ENCODE data around the gene GEMIN4. TPM values are rescaled to one million over a fixed set of nuclear protein-coding genes. Genes with fewer than 3 reads are reported as not detected.
"Not testable (repeated sequence)": the region's sequence is repeated elsewhere in the genome, so short reads cannot be mapped to it uniquely, and the experiment has no call there.

Gene GEMIN4
- total RNA-seq, 1 experiment from 2014 or later = 24.6 TPM

DNA sequence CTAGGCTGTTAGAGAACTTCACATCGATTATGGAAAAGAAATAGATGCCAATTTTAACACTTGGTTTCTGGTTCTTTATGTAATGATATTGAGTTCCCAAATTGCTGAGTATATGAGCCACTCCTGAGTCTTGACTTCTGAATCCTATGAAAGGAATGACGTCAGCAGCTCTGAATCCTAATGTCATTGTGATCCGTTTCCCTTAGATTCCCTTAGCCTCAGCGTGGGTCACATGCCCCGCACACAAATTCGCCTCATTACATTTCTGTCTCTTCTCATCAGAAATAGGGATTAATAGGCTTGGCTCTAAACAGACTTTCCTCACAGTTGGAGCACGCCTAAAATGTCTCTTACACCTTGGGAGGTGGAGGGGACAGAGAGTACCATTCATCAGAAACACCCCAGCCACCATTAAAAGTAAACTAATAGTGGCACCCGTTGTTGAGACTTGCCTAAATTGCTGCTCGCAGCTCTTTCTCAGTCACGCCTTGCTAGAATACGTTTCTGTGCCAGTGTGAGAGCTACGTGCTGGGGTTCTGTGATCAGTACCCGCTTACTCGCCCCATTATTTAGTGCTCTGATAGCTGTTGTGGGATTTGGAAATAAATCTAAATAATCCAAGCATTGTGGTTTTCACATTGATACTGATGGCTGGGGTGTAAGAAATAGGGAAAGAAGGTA lies 37.2 kb upstream of the GEMIN4 start:
- no peaks in the 10 kb centered on the region for H3F3A ChIP-seq (ENCODE audit: low read length, unreplicated experiment)
- no peak for ATAC-seq
- BruUV-seq (replicated peaks) = no TSS peak
- H3K4me2 ChIP-seq (ENCODE audit: low read length) = no peak overlapping the region
- peaks cover 9% of the 10 kb centered on the region for H3K4me1 ChIP-seq (ENCODE audit: insufficient read depth, low read length)
- TF ChIP-seq, protein P1, sequence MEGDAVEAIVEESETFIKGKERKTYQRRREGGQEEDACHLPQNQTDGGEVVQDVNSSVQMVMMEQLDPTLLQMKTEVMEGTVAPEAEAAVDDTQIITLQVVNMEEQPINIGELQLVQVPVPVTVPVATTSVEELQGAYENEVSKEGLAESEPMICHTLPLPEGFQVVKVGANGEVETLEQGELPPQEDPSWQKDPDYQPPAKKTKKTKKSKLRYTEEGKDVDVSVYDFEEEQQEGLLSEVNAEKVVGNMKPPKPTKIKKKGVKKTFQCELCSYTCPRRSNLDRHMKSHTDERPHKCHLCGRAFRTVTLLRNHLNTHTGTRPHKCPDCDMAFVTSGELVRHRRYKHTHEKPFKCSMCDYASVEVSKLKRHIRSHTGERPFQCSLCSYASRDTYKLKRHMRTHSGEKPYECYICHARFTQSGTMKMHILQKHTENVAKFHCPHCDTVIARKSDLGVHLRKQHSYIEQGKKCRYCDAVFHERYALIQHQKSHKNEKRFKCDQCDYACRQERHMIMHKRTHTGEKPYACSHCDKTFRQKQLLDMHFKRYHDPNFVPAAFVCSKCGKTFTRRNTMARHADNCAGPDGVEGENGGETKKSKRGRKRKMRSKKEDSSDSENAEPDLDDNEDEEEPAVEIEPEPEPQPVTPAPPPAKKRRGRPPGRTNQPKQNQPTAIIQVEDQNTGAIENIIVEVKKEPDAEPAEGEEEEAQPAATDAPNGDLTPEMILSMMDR (conservative IDR thresholded peaks at IDR 0.05; ENCODE audit: low read depth, low read length) = no peak
- TF ChIP-seq EZH2phosphoT487 (IDR thresholded peaks at IDR 0.05; ENCODE audit: borderline replicate concordance, low read length) = no peak
- TF ChIP-seq EZH2 (IDR thresholded peaks at IDR 0.05; ENCODE audit: low read length, unreplicated experiment) = no peak
- no peaks in the 10 kb centered on the region for H3K9me3 ChIP-seq (ENCODE audit: low read length)
- H3K9ac ChIP-seq (ENCODE audit: low read length) = no peak overlapping the region
- ChIA-PET CTCF (no interaction called here), POLR2A (ENCODE audit: unreplicated experiment) (no interaction called here)
- intact Hi-C loops (cut with micrococcal nuclease) = no loop called here
- peaks cover 3% of the 10 kb centered on the region; the same call in 1 of the 2 replicates for H3K36me3 ChIP-seq (ENCODE audit: low read depth, low read length)
- H3K27ac ChIP-seq (ENCODE audit: low read length) = no peak overlapping the region
- no peaks in the 10 kb centered on the region for H3K9me2 ChIP-seq (replicated peaks; ENCODE audit: low read length)
- H3K4me3 ChIP-seq (ENCODE audit: low read length) = no peak overlapping the region
- peaks cover 17% of the 10 kb centered on the region for H3K79me2 ChIP-seq (ENCODE audit: low read length)
- DNase-seq = no peak
- H2AFZ ChIP-seq (ENCODE audit: low read length) = no peak overlapping the region
- 0 out of 2 replicates have a peak, but pooled peaks cover 4% of the 10 kb centered on the region for H4K20me1 ChIP-seq (ENCODE audit: low read length)
- H3K27me3 ChIP-seq (ENCODE audit: low read length) = no peaks in the 10 kb centered on the region

DNA sequence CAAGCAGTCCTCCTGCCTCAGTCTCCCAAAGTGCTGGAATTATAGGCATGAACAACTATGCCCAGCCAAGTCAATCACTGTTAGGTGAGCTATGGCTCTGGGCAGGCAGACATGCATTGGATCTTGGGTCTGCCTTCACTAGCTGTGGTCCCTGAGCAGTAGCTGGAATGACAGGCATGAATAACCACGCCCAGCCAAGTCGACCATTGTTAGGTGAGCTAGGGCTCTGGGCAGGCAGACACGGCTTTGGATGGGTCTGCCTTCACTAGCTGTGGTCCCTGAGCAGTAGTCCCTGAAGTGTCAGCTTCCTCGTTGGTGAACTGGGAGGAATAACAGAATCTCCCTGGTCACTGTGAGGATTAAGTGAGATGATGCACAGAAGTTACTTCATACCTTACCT lies 36.5 kb upstream of the GEMIN4 start:
- Histone ChIP-seq H3K4me2 (ENCODE audit: low read length) (no peak overlapping the region), H2AFZ (ENCODE audit: low read length) (no peak overlapping the region), H3K4me3 (ENCODE audit: low read length) (no peak overlapping the region), H3F3A (ENCODE audit: low read length, unreplicated experiment) (no peaks in the 10 kb centered on the region), H3K27ac (ENCODE audit: low read length) (no peak overlapping the region), H3K4me1 (ENCODE audit: insufficient read depth, low read length) (peaks cover 11% of the 10 kb centered on the region), H4K20me1 (ENCODE audit: low read length) (0 out of 2 replicates have a peak, but pooled peaks cover 4% of the 10 kb centered on the region), H3K9me3 (ENCODE audit: low read length) (no peaks in the 10 kb centered on the region), H3K79me2 (ENCODE audit: low read length) (peaks cover 24% of the 10 kb centered on the region), H3K9ac (ENCODE audit: low read length) (no peak overlapping the region), H3K9me2 (replicated peaks; ENCODE audit: low read length) (no peaks in the 10 kb centered on the region), H3K36me3 (ENCODE audit: low read depth, low read length) (peaks cover 3% of the 10 kb centered on the region; the same call in 1 of the 2 replicates), H3K27me3 (ENCODE audit: low read length) (no peaks in the 10 kb centered on the region)
- intact Hi-C loops (cut with micrococcal nuclease) = no loop called here
- ChIA-PET CTCF (no interaction called here), POLR2A (ENCODE audit: unreplicated experiment) (no interaction called here)
- DNase-seq (no peak), ATAC-seq (no peak)
- TF ChIP-seq, protein P1 (conservative IDR thresholded peaks at IDR 0.05; ENCODE audit: low read depth, low read length) = no peak
- no peak for TF ChIP-seq EZH2 (IDR thresholded peaks at IDR 0.05; ENCODE audit: low read length, unreplicated experiment)
- TF ChIP-seq EZH2phosphoT487 (IDR thresholded peaks at IDR 0.05; ENCODE audit: borderline replicate concordance, low read length) = no peak
- no TSS peak for BruUV-seq (replicated peaks)

DNA sequence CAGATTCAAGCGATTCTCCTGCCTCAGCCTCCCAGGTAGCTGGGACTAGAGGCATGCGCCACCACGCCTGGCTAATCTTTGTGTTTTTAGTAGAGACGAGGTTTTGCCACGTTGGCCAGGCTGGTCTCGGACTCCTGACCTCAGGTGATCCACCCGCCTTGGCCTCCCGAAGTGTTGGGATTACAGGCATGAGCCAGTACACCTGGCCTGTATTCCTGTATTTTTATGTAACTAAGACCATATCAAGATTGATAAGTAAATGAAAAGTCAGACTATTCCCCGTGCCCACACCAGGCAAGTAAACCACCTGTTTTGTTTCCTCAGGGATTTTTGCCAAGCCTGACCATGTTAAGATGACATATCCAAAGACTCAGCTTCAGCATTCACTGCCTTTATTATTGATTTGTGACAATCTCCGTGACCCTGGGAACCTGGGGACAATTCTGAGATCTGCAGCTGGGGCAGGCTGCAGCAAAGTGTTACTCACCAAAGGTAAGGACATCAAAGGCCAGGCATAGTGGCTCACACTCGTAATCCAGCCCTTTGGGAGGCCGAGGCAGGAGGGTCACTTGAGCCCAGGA lies 35.7 kb upstream of the GEMIN4 start:
- Histone ChIP-seq H3F3A (ENCODE audit: low read length, unreplicated experiment) (no peaks in the 10 kb centered on the region), H3K9me2 (replicated peaks; ENCODE audit: low read length) (no peaks in the 10 kb centered on the region), H3K4me3 (ENCODE audit: low read length) (no peak overlapping the region), H3K27ac (ENCODE audit: low read length) (no peak overlapping the region), H4K20me1 (ENCODE audit: low read length) (0 out of 2 replicates have a peak, but pooled peaks cover 4% of the 10 kb centered on the region), H3K4me1 (ENCODE audit: insufficient read depth, low read length) (peaks cover 12% of the 10 kb centered on the region; the same call in 1 of the 2 replicates), H3K27me3 (ENCODE audit: low read length) (no peaks in the 10 kb centered on the region), H3K36me3 (ENCODE audit: low read depth, low read length) (peaks cover 3% of the 10 kb centered on the region; the same call in 1 of the 2 replicates), H3K9ac (ENCODE audit: low read length) (no peak overlapping the region), H3K79me2 (ENCODE audit: low read length) (peaks cover 32% of the 10 kb centered on the region), H2AFZ (ENCODE audit: low read length) (no peak overlapping the region), H3K4me2 (ENCODE audit: low read length) (no peak overlapping the region), H3K9me3 (ENCODE audit: low read length) (no peaks in the 10 kb centered on the region)
- CTCF ChIA-PET = no interaction called here
- DNase-seq (no peak), ATAC-seq (no peak)
- POLR2A ChIA-PET (ENCODE audit: unreplicated experiment) = no interaction called here
- TF ChIP-seq EZH2 (IDR thresholded peaks at IDR 0.05; ENCODE audit: low read length, unreplicated experiment) (no peak), EZH2phosphoT487 (IDR thresholded peaks at IDR 0.05; ENCODE audit: borderline replicate concordance, low read length) (no peak)
- TF ChIP-seq, protein P1 (conservative IDR thresholded peaks at IDR 0.05; ENCODE audit: low read depth, low read length) = no peak
- no TSS peak for BruUV-seq (replicated peaks)
- intact Hi-C loops (cut with micrococcal nuclease) = no loop called here

GRCh38 chr17:785901-786300 lies 33.8 kb upstream of the GEMIN4 start:
- ATAC-seq; H3K9ac ChIP-seq (ENCODE audit: low read length); H2AFZ ChIP-seq (ENCODE audit: low read length); H3F3A ChIP-seq (ENCODE audit: low read length, unreplicated experiment); H3K4me2 ChIP-seq (ENCODE audit: low read length); H3K27me3 ChIP-seq (ENCODE audit: low read length); BruUV-seq (replicated peaks); H3K9me2 ChIP-seq (replicated peaks; ENCODE audit: low read length); CTCF ChIA-PET; H4K20me1 ChIP-seq (ENCODE audit: low read length); POLR2A ChIA-PET (ENCODE audit: unreplicated experiment); H3K4me3 ChIP-seq (ENCODE audit: low read length); H3K36me3 ChIP-seq (ENCODE audit: low read depth, low read length); DNase-seq; H3K9me3 ChIP-seq (ENCODE audit: low read length); H3K27ac ChIP-seq (ENCODE audit: low read length); intact Hi-C loops (cut with micrococcal nuclease): not testable (repeated sequence)
- Histone ChIP-seq H3K79me2 (ENCODE audit: low read length) (peaks cover 51% of the 10 kb centered on the region), H3K4me1 (ENCODE audit: insufficient read depth, low read length) (peaks cover 12% of the 10 kb centered on the region; the same call in 1 of the 2 replicates)

Data from PC-3 (cell line).